Thyroid gland (tissue), 4 donors: ENCODE results near the gene UCHL1. TPM values are rescaled to one million over a fixed set of nuclear protein-coding genes. Genes with fewer than 3 reads are reported as not detected.

Experiments used
- DNase-seq, 2 donors: peaks; one replicate each; pipeline ENCODE4 v3.0.0-alpha.2; 2019
- H3K27ac ChIP-seq, 3 donors: fragments of 200-600 bp; sonication (generic); 1 replicate in 2 of 3; 2 replicates in 1 of 3; pipeline ENCODE4 v1.5.1; 2016 to 2019; ENCODE audit warnings: mild to moderate bottlenecking in 1 of 3, moderate library complexity in 1 of 3
- H3K27me3 ChIP-seq: fragments of 200-600 bp; sonication (generic); one replicate; pipeline ENCODE4 v1.5.1; 2019
- H3K36me3 ChIP-seq, 2 donors: fragments of 200-600 bp; sonication (generic); one replicate each; pipeline ENCODE4 v1.5.1; 2016 to 2019
- H3K4me1 ChIP-seq, 2 donors: fragments of 200-600 bp; sonication (generic); one replicate each; pipeline ENCODE4 v1.5.1; 2017 to 2019
- H3K4me3 ChIP-seq, 3 donors: fragments of 200-600 bp; sonication (generic); replicated peaks in 1 of 3; 1 replicate in 2 of 3; 2 replicates in 1 of 3; pipeline ENCODE4 v1.5.1; 2016; ENCODE audit warnings: mild to moderate bottlenecking in 1 of 3
- H3K9me3 ChIP-seq: fragments of 200-600 bp; sonication (generic); one replicate; pipeline ENCODE4 v1.5.1; 2017
- POLR2A ChIP-seq, 2 donors: fragments of 450-650 bp; IDR thresholded peaks; one replicate each; pipeline ENCODE4 v1.6.1; 2017; ENCODE audit warnings: antibody characterized with exemption in 2 of 2, mild to moderate bottlenecking in 2 of 2, moderate library complexity in 1 of 2
- WGBS, 2 donors: methylation state at CpG; one replicate each; pipeline ENCODE4 v1.1.5; 2017; 5-methylcytosine and 5-hydroxymethylcytosine counted together
- intact Hi-C: fragments of 100-400 bp; cut with DNase I; formaldehyde crosslinking; loops from one replicate; pipeline ENCODE4 v1.15.1; 2023
- total RNA-seq, 4 donors: library from RNA; depleted of rRNA; stranded (reverse); fragments of >200 nt; gene quantifications; one replicate each; pipeline ENCODE4 v1.2.3, GENCODE V29; 2016
- TF ChIP-seq, protein P1 (sequence below), 6 experiments: fragments of 200-600 bp in 3 of 6; fragments of 450-650 bp in 3 of 6; sonication (generic) in 3 of 6; IDR thresholded peaks; one replicate each; pipeline ENCODE4 v1.5.1; 2016 to 2019; ENCODE audit warnings: antibody characterized with exemption in 6 of 6, mild to moderate bottlenecking in 2 of 6, inconsistent platforms in 1 of 6, moderate library complexity in 1 of 6

The UCHL1 gene
- 100 to 1,000 TPM in 2 of 4 donors, 10 to 100 TPM in 2; 28.2 to 245 (median 116) TPM for total RNA-seq

- TF ChIP-seq, protein P1, sequence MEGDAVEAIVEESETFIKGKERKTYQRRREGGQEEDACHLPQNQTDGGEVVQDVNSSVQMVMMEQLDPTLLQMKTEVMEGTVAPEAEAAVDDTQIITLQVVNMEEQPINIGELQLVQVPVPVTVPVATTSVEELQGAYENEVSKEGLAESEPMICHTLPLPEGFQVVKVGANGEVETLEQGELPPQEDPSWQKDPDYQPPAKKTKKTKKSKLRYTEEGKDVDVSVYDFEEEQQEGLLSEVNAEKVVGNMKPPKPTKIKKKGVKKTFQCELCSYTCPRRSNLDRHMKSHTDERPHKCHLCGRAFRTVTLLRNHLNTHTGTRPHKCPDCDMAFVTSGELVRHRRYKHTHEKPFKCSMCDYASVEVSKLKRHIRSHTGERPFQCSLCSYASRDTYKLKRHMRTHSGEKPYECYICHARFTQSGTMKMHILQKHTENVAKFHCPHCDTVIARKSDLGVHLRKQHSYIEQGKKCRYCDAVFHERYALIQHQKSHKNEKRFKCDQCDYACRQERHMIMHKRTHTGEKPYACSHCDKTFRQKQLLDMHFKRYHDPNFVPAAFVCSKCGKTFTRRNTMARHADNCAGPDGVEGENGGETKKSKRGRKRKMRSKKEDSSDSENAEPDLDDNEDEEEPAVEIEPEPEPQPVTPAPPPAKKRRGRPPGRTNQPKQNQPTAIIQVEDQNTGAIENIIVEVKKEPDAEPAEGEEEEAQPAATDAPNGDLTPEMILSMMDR (IDR thresholded peaks at IDR 0.05), result no peak
- no peak for TF ChIP-seq POLR2A (IDR thresholded peaks at IDR 0.05)
- Histone ChIP-seq H3K36me3 (no peaks in the 10 kb centered on the region), H3K27me3 (no peaks in the 10 kb centered on the region), H3K27ac (no peak within 1 kb of the TSS), H3K4me1 (peaks cover 6 to 17% of the 10 kb centered on the region in 2 donors), H3K4me3 (peak within 1 kb of the TSS in 2 of 3 donors; percentile 24 to 43), H3K9me3 (no peaks in the 10 kb centered on the region)
- WGBS, 2 donors, result 3 to 12% methylated on average over 16 to 18 of the region's 55 CpGs
- peak; percentile 26 to 41 for DNase-seq
- intact Hi-C loops, result no loop called here
Observed at GRCh38 chr4:41256740-41257256, at the start of gene UCHL1. TSS of gene UCHL1 (plus strand) at chr4:41256928. CDS start at chr4:41256977, 49 bp downstream.

GRCh38 chr4:41207291-41207831, 49.4 kb upstream of the UCHL1 start:
- no peak for DNase-seq
- H3K36me3 ChIP-seq, result no peaks in the 10 kb centered on the region
- TF ChIP-seq, protein P1 (IDR thresholded peaks at IDR 0.05), result no peak
- no peak for TF ChIP-seq POLR2A (IDR thresholded peaks at IDR 0.05)
- H3K9me3 ChIP-seq, result no peaks in the 10 kb centered on the region
- peak overlapping the region; percentile 76 to 86 (median 85) for H3K27ac ChIP-seq
- H3K4me3 ChIP-seq, result no peak overlapping the region
- H3K4me1 ChIP-seq, result peaks cover 77% of the 10 kb centered on the region in 2 donors
- intact Hi-C loops, result loop anchor here (10.0 kb wide), 1 partner anchor 83 kb away; no protein-coding TSS in a partner anchor
- no peaks in the 10 kb centered on the region for H3K27me3 ChIP-seq

- intact Hi-C loops, result loop anchor here (10.0 kb wide), 1 partner anchor 84 kb away; no protein-coding TSS in a partner anchor
- Histone ChIP-seq H3K9me3 (no peaks in the 10 kb centered on the region), H3K27ac (peak overlapping the region; percentile 85 to 90 (median 86)), H3K4me1 (peaks cover 62 to 67% of the 10 kb centered on the region in 2 donors), H3K27me3 (no peaks in the 10 kb centered on the region), H3K4me3 (no peak overlapping the region), H3K36me3 (no peaks in the 10 kb centered on the region)
- peak; percentile 25 to 26 for DNase-seq
- TF ChIP-seq, protein P1 (IDR thresholded peaks at IDR 0.05), result no peak
- TF ChIP-seq POLR2A (IDR thresholded peaks at IDR 0.05), result no peak
- WGBS, 2 donors, result 53 to 81% methylated on average over 5 of the region's 5 CpGs
Observed at GRCh38 chr4:41209187-41209586, 47.5 kb upstream of the UCHL1 start.

DNA sequence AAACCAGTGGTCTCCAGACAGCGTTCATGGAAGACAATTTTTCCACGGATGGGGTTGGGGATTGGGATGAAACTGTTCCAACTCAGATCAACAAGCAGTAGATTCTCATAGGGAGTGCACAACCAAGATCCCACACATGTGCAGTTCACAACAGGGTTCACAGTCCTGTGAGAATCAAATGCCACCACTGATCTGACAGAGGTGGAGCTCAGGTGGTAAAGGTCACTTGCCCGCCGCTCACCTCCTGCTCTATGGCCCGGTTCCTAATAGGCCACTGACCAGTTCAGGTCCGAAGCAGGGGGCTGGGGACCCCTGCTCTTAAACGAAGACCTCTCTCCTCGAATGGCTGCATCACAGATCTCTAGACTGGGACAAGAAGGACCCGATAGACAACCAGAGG, 46.8 kb upstream of the UCHL1 start:
- no peak for TF ChIP-seq POLR2A (IDR thresholded peaks at IDR 0.05)
- H3K36me3 ChIP-seq, result no peaks in the 10 kb centered on the region
- H3K27ac ChIP-seq, result peak overlapping the region; percentile 85 to 90 (median 86)
- H3K4me1 ChIP-seq, result peaks cover 59 to 63% of the 10 kb centered on the region in 2 donors
- no peaks in the 10 kb centered on the region for H3K9me3 ChIP-seq
- no peak for DNase-seq
- 92 to 94% methylated on average over 6 to 9 of the region's 9 CpGs for WGBS, 2 donors
- intact Hi-C loops, result loop anchor here (5.0 to 10.0 kb wide), 3 partner anchors 85 to 283 kb away; no protein-coding TSS in a partner anchor
- no peak overlapping the region for H3K4me3 ChIP-seq
- no peaks in the 10 kb centered on the region for H3K27me3 ChIP-seq

- Histone ChIP-seq H3K27ac (peak overlapping the region; percentile 60 to 87 (median 64)), H3K4me1 (peaks cover 44 to 47% of the 10 kb centered on the region in 2 donors), H3K9me3 (no peaks in the 10 kb centered on the region), H3K27me3 (no peaks in the 10 kb centered on the region), H3K36me3 (no peaks in the 10 kb centered on the region), H3K4me3 (peak overlapping the region in 2 of 3 donors; percentile 19 to 96)
- DNase-seq, result no peak
- no peak for TF ChIP-seq POLR2A (IDR thresholded peaks at IDR 0.05)
- TF ChIP-seq, protein P1 (IDR thresholded peaks at IDR 0.05), result no peak
- 73 to 76% methylated on average over 1 of the region's 1 CpG for WGBS, 2 donors
- intact Hi-C loops, result loop anchor here (5.0 kb wide), 2 partner anchors 235 to 285 kb away; no protein-coding TSS in a partner anchor
Observed at GRCh38 chr4:41211951-41212615, 44.6 kb upstream of the UCHL1 start.
